GM18511 (cell line): ENCODE data around the gene KCNB1.

Experiments
- ATAC-seq: cut with Tn5 transposase; IDR thresholded peaks from one replicate; pipeline ENCODE4 v1.9.1; 2021; ENCODE audit warnings: mild to moderate bottlenecking, moderate library complexity; ENCODE audit not compliant: unreplicated experiment

The KCNB1 gene

GRCh38 chr20:49392745-49393144 is 89.7 kb downstream of the KCNB1 start:
- no peak for ATAC-seq

GRCh38 chr20:49391404-49392245 is 90.8 kb downstream of the KCNB1 start:
- ATAC-seq, result no peak

- no peak for ATAC-seq
Observed at GRCh38 chr20:49389854-49390253, 92.6 kb downstream of the KCNB1 start.

GRCh38 chr20:49388744-49389143 is 93.7 kb downstream of the KCNB1 start:
- no peak for ATAC-seq

GRCh38 chr20:49387581-49387939 is 94.9 kb downstream of the KCNB1 start:
- no peak for ATAC-seq

- no peak for ATAC-seq
Observed at GRCh38 chr20:49386848-49387580, 95.5 kb downstream of the KCNB1 start.

- no peak for ATAC-seq
Observed at GRCh38 chr20:49385465-49385864, 97.0 kb downstream of the KCNB1 start.

GRCh38 chr20:49384437-49385434 is 97.7 kb downstream of the KCNB1 start:
- no peak for ATAC-seq

- ATAC-seq, result no peak
Observed at GRCh38 chr20:49381558-49382493, 100.6 kb downstream of the KCNB1 start.

GRCh38 chr20:49380337-49380780 is 102.1 kb downstream of the KCNB1 start:
- no peak for ATAC-seq

- no peak for ATAC-seq
Observed at GRCh38 chr20:49379338-49379737, 103.1 kb downstream of the KCNB1 start.

- ATAC-seq, result no peak
Observed at GRCh38 chr20:49377326-49377725, 105.1 kb downstream of the KCNB1 start.

GRCh38 chr20:49375170-49375569 is 107.3 kb downstream of the KCNB1 start:
- ATAC-seq, result no peak

GRCh38 chr20:49372095-49372734 is 110.3 kb downstream of the KCNB1 start:
- no peak for ATAC-seq

- no peak for ATAC-seq
Observed at GRCh38 chr20:49368596-49368995, 113.9 kb downstream of the KCNB1 start.

- no peak for ATAC-seq
Observed at GRCh38 chr20:49367113-49367512, 115.4 kb downstream of the KCNB1 start.

GRCh38 chr20:49366687-49367086 is 115.8 kb downstream of the KCNB1 start:
- ATAC-seq, result no peak

GRCh38 chr20:49361862-49362660 is 120.4 kb downstream of the KCNB1 start:
- no peak for ATAC-seq
